Measurements from ENCODE around the gene FARS2. TPM values are rescaled to one million over a fixed set of nuclear protein-coding genes. Genes with fewer than 3 reads are reported as not detected.

FARS2 gene
- total RNA-seq, 1 experiment from 2014 or later: 15.0 TPM

- TF ChIP-seq ZBTB43 (CRISPR knock-in tag; IDR thresholded peaks at IDR 0.05) (no peak), ZNF396 (CRISPR knock-in tag; IDR thresholded peaks at IDR 0.05; ENCODE audit: borderline replicate concordance) (no peak), ZMAT4 (CRISPR knock-in tag; IDR thresholded peaks at IDR 0.05) (no peak), IRF2 (CRISPR knock-in tag; IDR thresholded peaks at IDR 0.05; ENCODE audit: borderline replicate concordance, low read depth) (no peak), RORB (CRISPR knock-in tag; IDR thresholded peaks at IDR 0.05) (no peak), SMAD3 (CRISPR knock-in tag; IDR thresholded peaks at IDR 0.05; ENCODE audit: borderline replicate concordance) (no peak)
- TF ChIP-seq, protein P1, sequence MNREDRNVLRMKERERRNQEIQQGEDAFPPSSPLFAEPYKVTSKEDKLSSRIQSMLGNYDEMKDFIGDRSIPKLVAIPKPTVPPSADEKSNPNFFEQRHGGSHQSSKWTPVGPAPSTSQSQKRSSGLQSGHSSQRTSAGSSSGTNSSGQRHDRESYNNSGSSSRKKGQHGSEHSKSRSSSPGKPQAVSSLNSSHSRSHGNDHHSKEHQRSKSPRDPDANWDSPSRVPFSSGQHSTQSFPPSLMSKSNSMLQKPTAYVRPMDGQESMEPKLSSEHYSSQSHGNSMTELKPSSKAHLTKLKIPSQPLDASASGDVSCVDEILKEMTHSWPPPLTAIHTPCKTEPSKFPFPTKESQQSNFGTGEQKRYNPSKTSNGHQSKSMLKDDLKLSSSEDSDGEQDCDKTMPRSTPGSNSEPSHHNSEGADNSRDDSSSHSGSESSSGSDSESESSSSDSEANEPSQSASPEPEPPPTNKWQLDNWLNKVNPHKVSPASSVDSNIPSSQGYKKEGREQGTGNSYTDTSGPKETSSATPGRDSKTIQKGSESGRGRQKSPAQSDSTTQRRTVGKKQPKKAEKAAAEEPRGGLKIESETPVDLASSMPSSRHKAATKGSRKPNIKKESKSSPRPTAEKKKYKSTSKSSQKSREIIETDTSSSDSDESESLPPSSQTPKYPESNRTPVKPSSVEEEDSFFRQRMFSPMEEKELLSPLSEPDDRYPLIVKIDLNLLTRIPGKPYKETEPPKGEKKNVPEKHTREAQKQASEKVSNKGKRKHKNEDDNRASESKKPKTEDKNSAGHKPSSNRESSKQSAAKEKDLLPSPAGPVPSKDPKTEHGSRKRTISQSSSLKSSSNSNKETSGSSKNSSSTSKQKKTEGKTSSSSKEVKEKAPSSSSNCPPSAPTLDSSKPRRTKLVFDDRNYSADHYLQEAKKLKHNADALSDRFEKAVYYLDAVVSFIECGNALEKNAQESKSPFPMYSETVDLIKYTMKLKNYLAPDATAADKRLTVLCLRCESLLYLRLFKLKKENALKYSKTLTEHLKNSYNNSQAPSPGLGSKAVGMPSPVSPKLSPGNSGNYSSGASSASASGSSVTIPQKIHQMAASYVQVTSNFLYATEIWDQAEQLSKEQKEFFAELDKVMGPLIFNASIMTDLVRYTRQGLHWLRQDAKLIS (CRISPR knock-in tag; IDR thresholded peaks at IDR 0.05; ENCODE audit: borderline replicate concordance): no peak
Measured at GRCh38 chr6:5271926-5272325, 10.6 kb downstream of the FARS2 start (continued).

- no peaks in the 10 kb centered on the region for H3K36me3 Mint-ChIP-seq
- TF ChIP-seq ZBTB43 (CRISPR knock-in tag; IDR thresholded peaks at IDR 0.05) (no peak), ZNF263 (CRISPR knock-in tag; IDR thresholded peaks at IDR 0.05; ENCODE audit: low read depth) (no peak), ZNF396 (CRISPR knock-in tag; IDR thresholded peaks at IDR 0.05; ENCODE audit: borderline replicate concordance) (no peak), NFE2L1 (CRISPR knock-in tag; IDR thresholded peaks at IDR 0.05) (no peak), ATF1 (CRISPR knock-in tag; IDR thresholded peaks at IDR 0.05) (no peak)
- TF ChIP-seq, protein P2, sequence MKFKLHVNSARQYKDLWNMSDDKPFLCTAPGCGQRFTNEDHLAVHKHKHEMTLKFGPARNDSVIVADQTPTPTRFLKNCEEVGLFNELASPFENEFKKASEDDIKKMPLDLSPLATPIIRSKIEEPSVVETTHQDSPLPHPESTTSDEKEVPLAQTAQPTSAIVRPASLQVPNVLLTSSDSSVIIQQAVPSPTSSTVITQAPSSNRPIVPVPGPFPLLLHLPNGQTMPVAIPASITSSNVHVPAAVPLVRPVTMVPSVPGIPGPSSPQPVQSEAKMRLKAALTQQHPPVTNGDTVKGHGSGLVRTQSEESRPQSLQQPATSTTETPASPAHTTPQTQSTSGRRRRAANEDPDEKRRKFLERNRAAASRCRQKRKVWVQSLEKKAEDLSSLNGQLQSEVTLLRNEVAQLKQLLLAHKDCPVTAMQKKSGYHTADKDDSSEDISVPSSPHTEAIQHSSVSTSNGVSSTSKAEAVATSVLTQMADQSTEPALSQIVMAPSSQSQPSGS (CRISPR knock-in tag; IDR thresholded peaks at IDR 0.05; ENCODE audit: borderline replicate concordance, low read depth): no peak
- POLR2A ChIA-PET: no interaction called here
- H3K9me3 Mint-ChIP-seq: no peaks in the 10 kb centered on the region
- H3K27ac Mint-ChIP-seq: no peak overlapping the region
- DNase-seq (ENCODE audit: low spot score): no peak
- H3K4me3 Mint-ChIP-seq: no peak overlapping the region
- ATAC-seq: no peak
- peaks cover 27% of the 10 kb centered on the region for H3K4me1 Mint-ChIP-seq
- CTCF ChIA-PET: no interaction called here
- H3K27me3 Mint-ChIP-seq (ENCODE audit: low read depth): no peaks in the 10 kb centered on the region
Measured at GRCh38 chr6:5274231-5274630, 12.9 kb downstream of the FARS2 start.

DNA sequence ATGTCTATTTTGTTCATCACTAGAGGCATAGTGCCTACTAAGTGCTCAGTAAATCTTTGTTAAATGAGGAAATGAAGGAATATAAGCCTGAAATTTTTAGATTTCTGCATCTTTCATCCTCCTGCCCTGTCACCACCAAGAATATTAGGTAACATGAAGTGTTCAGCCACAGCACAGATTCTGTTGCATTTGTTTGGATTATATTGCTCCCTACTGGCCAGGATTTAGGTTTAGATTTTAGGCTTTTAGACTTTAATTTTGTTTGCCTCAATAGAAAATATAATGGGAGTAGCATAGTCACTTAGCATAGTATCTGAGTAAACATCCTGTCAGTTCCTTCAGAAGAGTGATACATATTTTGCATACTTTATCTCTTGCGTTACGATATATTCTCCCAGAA is 14.2 kb downstream of the FARS2 start:
- H3K4me3 Mint-ChIP-seq: no peak overlapping the region
- H3K27me3 Mint-ChIP-seq (ENCODE audit: low read depth): no peaks in the 10 kb centered on the region
- H3K9me3 Mint-ChIP-seq: no peaks in the 10 kb centered on the region
- H3K4me1 Mint-ChIP-seq: peaks cover 26% of the 10 kb centered on the region
- CTCF ChIA-PET: no interaction called here
- H3K27ac Mint-ChIP-seq: no peak overlapping the region
- POLR2A ChIA-PET: no interaction called here
- no peak for ATAC-seq
- no peaks in the 10 kb centered on the region for H3K36me3 Mint-ChIP-seq
- no peak for TF ChIP-seq TP53 (CRISPR knock-in tag; IDR thresholded peaks at IDR 0.05)
- TF ChIP-seq ETV6 (CRISPR knock-in tag; IDR thresholded peaks at IDR 0.05): no peak
- no peak for TF ChIP-seq ZNF219 (CRISPR knock-in tag; IDR thresholded peaks at IDR 0.05; ENCODE audit: borderline replicate concordance)
- no peak for DNase-seq (ENCODE audit: low spot score)

All from WTC11 (cell line).